ENCODE data around the gene MARCO.

MARCO gene

DNA sequence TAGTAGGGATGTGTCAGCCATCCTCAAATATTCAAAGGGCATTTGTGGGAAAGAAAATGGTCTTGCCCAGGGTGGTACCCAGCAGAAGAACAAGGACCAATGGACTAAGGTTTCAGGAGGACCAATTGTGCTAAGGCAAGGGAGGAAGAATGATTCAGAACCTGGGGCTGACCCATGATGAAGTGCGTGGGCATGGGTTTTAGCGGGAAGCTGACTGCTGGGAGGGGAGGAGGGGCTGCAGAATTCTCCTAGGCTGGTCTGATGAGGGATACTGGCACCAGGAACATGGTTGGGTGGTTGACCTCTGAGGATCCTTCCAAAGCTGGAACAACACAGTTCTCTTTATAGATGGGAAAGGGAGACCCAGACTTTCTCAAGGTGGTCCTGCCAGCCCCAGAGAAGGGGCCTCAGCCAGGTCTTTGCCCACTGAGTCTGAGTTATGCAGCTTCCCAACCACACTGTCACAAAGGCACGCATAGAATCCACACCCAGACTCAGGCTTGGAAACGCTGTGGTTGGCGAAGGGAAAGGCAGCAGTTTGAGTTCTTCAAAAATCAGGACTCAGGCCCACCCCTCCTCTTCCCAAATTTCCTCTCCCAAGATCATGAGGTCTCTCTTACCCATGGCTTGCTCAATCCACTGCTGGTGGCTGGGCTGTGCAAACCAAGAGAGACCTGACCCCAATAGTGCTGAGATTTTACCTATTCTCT is 37.3 kb downstream of the MARCO start:
- Histone ChIP-seq H3K4me2 (ENCODE audit: low read length) (no peak overlapping the region), H3K4me1 (ENCODE audit: control insufficient read depth, insufficient read depth, low read length) (no peaks in the 10 kb centered on the region), H3K27me3 (ENCODE audit: control insufficient read depth, insufficient read depth, low read length) (peaks cover 5% of the 10 kb centered on the region), H3K9ac (ENCODE audit: low read depth, low read length) (no peak overlapping the region), H3K9me3 (replicated peaks; ENCODE audit: low read length) (no peaks in the 10 kb centered on the region), H3K4me3 (ENCODE audit: low read length) (no peak overlapping the region), H3K36me3 (ENCODE audit: insufficient read depth, low read length) (no peaks in the 10 kb centered on the region)

DNA sequence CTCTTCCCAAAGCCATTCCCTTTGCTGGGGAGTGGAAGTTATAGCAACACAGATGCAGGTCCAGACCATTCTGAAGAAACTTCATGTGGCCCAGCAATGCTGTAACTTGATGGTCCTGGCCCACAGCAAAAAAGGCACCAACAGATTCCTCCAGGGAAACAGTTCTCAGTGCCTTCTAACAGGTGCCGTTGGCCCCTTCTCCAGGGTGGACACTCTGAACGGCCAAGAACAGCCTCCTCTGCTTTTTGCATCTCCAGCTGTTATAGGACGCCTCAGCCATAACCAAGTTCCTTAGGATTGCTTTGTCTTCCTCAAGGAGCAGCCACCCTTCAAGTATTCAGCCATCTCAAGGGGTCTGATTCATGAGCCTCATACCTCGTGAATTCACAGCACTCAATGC is 38.0 kb downstream of the MARCO start:
- peaks cover 5% of the 10 kb centered on the region for H3K27me3 ChIP-seq (ENCODE audit: control insufficient read depth, insufficient read depth, low read length)
- H3K9ac ChIP-seq (ENCODE audit: low read depth, low read length): no peak overlapping the region
- H3K4me3 ChIP-seq (ENCODE audit: low read length): no peak overlapping the region
- no peaks in the 10 kb centered on the region for H3K9me3 ChIP-seq (replicated peaks; ENCODE audit: low read length)
- no peaks in the 10 kb centered on the region for H3K4me1 ChIP-seq (ENCODE audit: control insufficient read depth, insufficient read depth, low read length)
- H3K36me3 ChIP-seq (ENCODE audit: insufficient read depth, low read length): no peaks in the 10 kb centered on the region
- no peak overlapping the region for H3K4me2 ChIP-seq (ENCODE audit: low read length)

DNA sequence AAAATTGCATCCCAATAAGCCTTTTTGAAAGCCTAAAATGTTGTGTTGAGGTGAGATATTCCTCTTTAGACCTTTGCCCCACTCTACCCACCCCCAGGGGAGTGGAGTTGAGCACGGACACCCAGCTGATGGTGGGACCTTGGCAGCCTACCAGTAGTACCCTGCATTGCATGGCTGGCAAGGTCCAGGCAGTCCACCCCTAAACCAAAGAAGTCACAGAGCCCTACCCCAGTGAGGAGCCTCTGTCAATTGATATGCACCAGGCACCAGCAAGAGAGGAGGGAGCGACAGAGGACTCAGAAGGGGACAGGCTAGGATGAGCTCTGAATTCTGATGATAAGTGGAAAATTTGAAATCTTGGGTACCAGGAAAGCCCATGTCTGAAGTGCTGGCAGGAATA is 38.6 kb downstream of the MARCO start:
- H3K4me3 ChIP-seq (ENCODE audit: low read length): no peak overlapping the region
- no peaks in the 10 kb centered on the region for H3K9me3 ChIP-seq (replicated peaks; ENCODE audit: low read length)
- no peak overlapping the region for H3K9ac ChIP-seq (ENCODE audit: low read depth, low read length)
- H3K4me1 ChIP-seq (ENCODE audit: control insufficient read depth, insufficient read depth, low read length): no peaks in the 10 kb centered on the region
- no peak overlapping the region for H3K4me2 ChIP-seq (ENCODE audit: low read length)
- no peaks in the 10 kb centered on the region for H3K36me3 ChIP-seq (ENCODE audit: insufficient read depth, low read length)
- H3K27me3 ChIP-seq (ENCODE audit: control insufficient read depth, insufficient read depth, low read length): peaks cover 5% of the 10 kb centered on the region

GRCh38 chr2:118981632-118982031 is 39.6 kb downstream of the MARCO start:
- no peak overlapping the region for H3K4me3 ChIP-seq (ENCODE audit: low read length)
- no peak overlapping the region for H3K9ac ChIP-seq (ENCODE audit: low read depth, low read length)
- no peaks in the 10 kb centered on the region for H3K4me1 ChIP-seq (ENCODE audit: control insufficient read depth, insufficient read depth, low read length)
- no peaks in the 10 kb centered on the region for H3K36me3 ChIP-seq (ENCODE audit: insufficient read depth, low read length)
- H3K27me3 ChIP-seq (ENCODE audit: control insufficient read depth, insufficient read depth, low read length): no peaks in the 10 kb centered on the region
- H3K9me3 ChIP-seq (replicated peaks; ENCODE audit: low read length): no peaks in the 10 kb centered on the region
- H3K4me2 ChIP-seq (ENCODE audit: low read length): no peak overlapping the region

DNA sequence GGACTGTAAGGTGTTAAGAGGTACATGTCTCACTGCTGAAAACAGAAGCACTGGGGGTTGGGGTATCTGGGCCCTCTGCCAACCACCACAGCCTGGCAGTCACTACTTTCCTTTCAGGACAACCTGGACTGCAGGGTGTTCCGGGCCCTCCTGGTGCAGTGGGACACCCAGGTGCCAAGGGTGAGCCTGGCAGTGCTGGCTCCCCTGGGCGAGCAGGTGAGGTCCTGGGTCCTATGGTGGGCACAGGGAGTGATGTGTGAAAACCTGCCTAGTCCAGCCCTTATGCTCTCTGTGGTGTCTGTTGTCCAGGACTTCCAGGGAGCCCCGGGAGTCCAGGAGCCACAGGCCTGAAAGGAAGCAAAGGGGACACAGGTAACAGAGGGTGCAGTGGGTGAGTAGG is 40.0 kb downstream of the MARCO start:
- Histone ChIP-seq H3K27me3 (ENCODE audit: control insufficient read depth, insufficient read depth, low read length) (no peaks in the 10 kb centered on the region), H3K4me1 (ENCODE audit: control insufficient read depth, insufficient read depth, low read length) (no peaks in the 10 kb centered on the region), H3K36me3 (ENCODE audit: insufficient read depth, low read length) (no peaks in the 10 kb centered on the region), H3K4me2 (ENCODE audit: low read length) (no peak overlapping the region), H3K9ac (ENCODE audit: low read depth, low read length) (no peak overlapping the region), H3K4me3 (ENCODE audit: low read length) (no peak overlapping the region), H3K9me3 (replicated peaks; ENCODE audit: low read length) (no peaks in the 10 kb centered on the region)

GRCh38 chr2:118983133-118983532 is 41.1 kb downstream of the MARCO start:
- H3K4me1 ChIP-seq (ENCODE audit: control insufficient read depth, insufficient read depth, low read length): no peaks in the 10 kb centered on the region
- H3K9me3 ChIP-seq (replicated peaks; ENCODE audit: low read length): no peaks in the 10 kb centered on the region
- H3K36me3 ChIP-seq (ENCODE audit: insufficient read depth, low read length): no peaks in the 10 kb centered on the region
- no peaks in the 10 kb centered on the region for H3K27me3 ChIP-seq (ENCODE audit: control insufficient read depth, insufficient read depth, low read length)
- no peak overlapping the region for H3K9ac ChIP-seq (ENCODE audit: low read depth, low read length)
- H3K4me3 ChIP-seq (ENCODE audit: low read length): no peak overlapping the region
- H3K4me2 ChIP-seq (ENCODE audit: low read length): no peak overlapping the region

GRCh38 chr2:118983915-118984314 is 41.9 kb downstream of the MARCO start:
- no peak overlapping the region for H3K4me3 ChIP-seq (ENCODE audit: low read length)
- no peaks in the 10 kb centered on the region for H3K27me3 ChIP-seq (ENCODE audit: control insufficient read depth, insufficient read depth, low read length)
- H3K9me3 ChIP-seq (replicated peaks; ENCODE audit: low read length): no peaks in the 10 kb centered on the region
- no peaks in the 10 kb centered on the region for H3K4me1 ChIP-seq (ENCODE audit: control insufficient read depth, insufficient read depth, low read length)
- no peaks in the 10 kb centered on the region for H3K36me3 ChIP-seq (ENCODE audit: insufficient read depth, low read length)
- no peak overlapping the region for H3K9ac ChIP-seq (ENCODE audit: low read depth, low read length)
- no peak overlapping the region for H3K4me2 ChIP-seq (ENCODE audit: low read length)

DNA sequence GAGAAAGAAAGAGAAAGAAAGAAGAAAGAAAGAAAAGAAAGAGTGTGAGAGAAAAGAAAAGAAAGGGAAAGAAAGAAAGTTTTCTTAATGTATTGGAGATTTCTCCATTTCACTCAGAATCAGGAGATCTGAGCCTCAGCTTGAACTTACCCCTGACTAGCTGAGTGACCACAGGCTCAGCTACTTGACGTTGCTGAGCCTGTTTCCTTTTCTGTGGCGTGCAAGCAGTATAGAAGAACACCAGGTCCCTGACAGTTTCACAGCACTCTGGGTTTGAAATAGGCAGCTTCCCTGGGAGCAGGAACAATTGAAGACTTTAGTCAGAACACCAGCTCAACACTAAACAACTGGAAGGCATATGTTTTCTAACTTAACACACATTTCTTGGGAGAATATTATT is 44.7 kb downstream of the MARCO start:
- H3K27me3 ChIP-seq (ENCODE audit: control insufficient read depth, insufficient read depth, low read length): no peaks in the 10 kb centered on the region
- H3K4me3 ChIP-seq (ENCODE audit: low read length): no peak overlapping the region
- H3K4me2 ChIP-seq (ENCODE audit: low read length): no peak overlapping the region
- H3K9me3 ChIP-seq (replicated peaks; ENCODE audit: low read length): no peaks in the 10 kb centered on the region
- no peaks in the 10 kb centered on the region for H3K36me3 ChIP-seq (ENCODE audit: insufficient read depth, low read length)
- no peaks in the 10 kb centered on the region for H3K4me1 ChIP-seq (ENCODE audit: control insufficient read depth, insufficient read depth, low read length)
- no peak overlapping the region for H3K9ac ChIP-seq (ENCODE audit: low read depth, low read length)

- Histone ChIP-seq H3K4me2 (ENCODE audit: low read length) (no peak overlapping the region), H3K4me1 (ENCODE audit: control insufficient read depth, insufficient read depth, low read length) (no peaks in the 10 kb centered on the region), H3K4me3 (ENCODE audit: low read length) (no peak overlapping the region)
Observed at GRCh38 chr2:118987886-118988285, 45.9 kb downstream of the MARCO start.

DNA sequence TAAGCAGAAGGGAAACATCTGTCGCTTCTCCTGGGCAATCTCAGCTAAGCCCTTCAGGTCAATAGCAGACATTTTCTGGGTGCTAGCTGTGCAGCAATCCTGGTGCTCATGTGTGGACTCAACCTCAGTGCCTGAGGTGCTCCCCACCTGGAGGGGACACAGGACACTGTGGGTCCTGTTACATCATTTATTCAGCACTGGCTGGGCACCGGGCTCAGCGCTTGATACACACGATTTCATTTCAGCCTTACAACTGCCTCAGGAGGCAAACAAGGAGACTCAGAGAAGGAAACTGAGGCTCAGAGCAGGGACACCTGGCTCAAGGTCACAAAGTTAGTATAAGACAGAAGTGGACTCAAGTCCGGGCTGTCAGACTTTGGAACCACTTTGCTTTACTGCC is 46.7 kb downstream of the MARCO start:
- no peaks in the 10 kb centered on the region for H3K4me1 ChIP-seq (ENCODE audit: control insufficient read depth, insufficient read depth, low read length)
- H3K4me2 ChIP-seq (ENCODE audit: low read length): no peak overlapping the region
- no peaks in the 10 kb centered on the region for H3K27me3 ChIP-seq (ENCODE audit: control insufficient read depth, insufficient read depth, low read length)
- no peaks in the 10 kb centered on the region for H3K36me3 ChIP-seq (ENCODE audit: insufficient read depth, low read length)
- no peak overlapping the region for H3K4me3 ChIP-seq (ENCODE audit: low read length)
- H3K9ac ChIP-seq (ENCODE audit: low read depth, low read length): no peak overlapping the region
- H3K9me3 ChIP-seq (replicated peaks; ENCODE audit: low read length): no peaks in the 10 kb centered on the region

More at GRCh38 chr2:118987886-118988285, 45.9 kb downstream of the MARCO start:
- Histone ChIP-seq H3K9ac (ENCODE audit: low read depth, low read length) (no peak overlapping the region), H3K27me3 (ENCODE audit: control insufficient read depth, insufficient read depth, low read length) (no peaks in the 10 kb centered on the region), H3K9me3 (replicated peaks; ENCODE audit: low read length) (no peaks in the 10 kb centered on the region), H3K36me3 (ENCODE audit: insufficient read depth, low read length) (no peaks in the 10 kb centered on the region)

GRCh38 chr2:118989481-118989880 is 47.5 kb downstream of the MARCO start:
- Histone ChIP-seq H3K4me2 (ENCODE audit: low read length) (no peak overlapping the region), H3K36me3 (ENCODE audit: insufficient read depth, low read length) (no peaks in the 10 kb centered on the region), H3K27me3 (ENCODE audit: control insufficient read depth, insufficient read depth, low read length) (no peaks in the 10 kb centered on the region), H3K4me3 (ENCODE audit: low read length) (no peak overlapping the region), H3K9me3 (replicated peaks; ENCODE audit: low read length) (no peaks in the 10 kb centered on the region), H3K4me1 (ENCODE audit: control insufficient read depth, insufficient read depth, low read length) (no peaks in the 10 kb centered on the region), H3K9ac (ENCODE audit: low read depth, low read length) (no peak overlapping the region)

GRCh38 chr2:118990757-118991545 is 49.0 kb downstream of the MARCO start:
- H3K4me3 ChIP-seq (ENCODE audit: low read length): no peak overlapping the region
- H3K27me3 ChIP-seq (ENCODE audit: control insufficient read depth, insufficient read depth, low read length): no peaks in the 10 kb centered on the region
- no peak overlapping the region for H3K4me2 ChIP-seq (ENCODE audit: low read length)
- no peak overlapping the region for H3K9ac ChIP-seq (ENCODE audit: low read depth, low read length)
- no peaks in the 10 kb centered on the region for H3K36me3 ChIP-seq (ENCODE audit: insufficient read depth, low read length)
- no peaks in the 10 kb centered on the region for H3K9me3 ChIP-seq (replicated peaks; ENCODE audit: low read length)
- no peaks in the 10 kb centered on the region for H3K4me1 ChIP-seq (ENCODE audit: control insufficient read depth, insufficient read depth, low read length)

Data from skeletal muscle satellite cell (primary cell).